Activated CD4-positive, alpha-beta T cell treated with anti-CD3 and anti-CD28 coated beads, Interleukin-2, amount 50 U/mL, for 4 hours (primary cell): ENCODE data around the gene PEX19.

ENCODE experiments used
- DNase-seq, 2 experiments: peaks; one replicate each; pipeline ENCODE4 v3.0.0-alpha.2; 2020

The PEX19 gene

GRCh38 chr1:160237558-160237957 is 47.4 kb downstream of the PEX19 start:
- no peak for DNase-seq

DNA sequence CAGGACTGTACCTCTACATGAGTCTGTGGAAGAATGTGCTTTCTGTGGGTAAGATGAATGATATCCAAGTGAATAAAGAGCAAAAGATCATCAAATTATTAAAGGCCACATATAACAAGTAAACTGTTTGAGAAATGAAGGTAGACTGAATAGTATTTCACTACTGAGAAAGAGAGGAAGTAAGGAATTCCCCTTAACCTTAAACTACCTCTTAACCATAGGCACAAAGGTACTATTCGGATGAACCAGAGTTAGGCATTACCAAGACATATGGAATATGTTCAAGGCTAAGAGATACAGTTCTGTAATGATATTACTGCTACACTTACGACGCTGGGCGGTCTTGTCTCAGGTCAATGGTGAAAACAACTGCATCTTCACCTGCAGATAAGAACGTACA is 48.1 kb downstream of the PEX19 start:
- DNase-seq: no peak

GRCh38 chr1:160232911-160233310 is 52.0 kb downstream of the PEX19 start:
- no peak for DNase-seq

- no peak for DNase-seq
Measured at GRCh38 chr1:160228431-160228830, 56.5 kb downstream of the PEX19 start.

DNA sequence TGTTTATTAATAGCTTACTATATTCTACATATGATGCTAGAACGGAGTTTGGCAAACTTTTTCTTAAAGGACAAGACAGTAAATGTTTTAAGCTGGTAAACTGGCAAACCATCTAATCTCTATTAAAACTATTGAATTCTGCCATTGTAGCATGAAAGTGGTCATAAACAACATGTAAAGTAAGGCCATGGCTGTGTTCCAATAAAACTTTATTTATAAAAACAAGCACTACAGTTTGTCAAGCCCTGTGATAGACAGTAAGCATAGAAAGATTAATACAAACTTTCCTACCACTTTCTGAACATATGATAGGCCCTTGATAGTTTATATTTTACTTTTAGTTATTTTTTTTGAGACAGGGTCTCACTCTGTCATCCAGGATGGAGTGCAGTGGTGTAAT is 57.4 kb downstream of the PEX19 start:
- no peak for DNase-seq

- DNase-seq: no peak
Measured at GRCh38 chr1:160227034-160227433, 57.9 kb downstream of the PEX19 start.
